Activated B cell treated with CpG ODN at 0.5 μM for 24 hours (primary cell): Measurements from ENCODE around the gene TMEM218. TPM values are rescaled to one million over a fixed set of nuclear protein-coding genes. Genes with fewer than 3 reads are reported as not detected.

Experiments used
- ATAC-seq: fragments of 200-7000 bp; cut with Tn5 transposase; one replicate; pipeline ENCODE4 v1.10.0; 2021; ENCODE audit warnings: low read depth, mild to moderate bottlenecking, moderate library complexity
- CTCF ChIA-PET: fragments of 350-600 bp; sonication (Branson Sonifier 250); formaldehyde crosslinking; loops from one replicate; lab custom pipeline; 2021; ENCODE audit warnings: antibody characterized with exemption; lab: Charles Lee
- POLR2A ChIA-PET: fragments of 350-600 bp; sonication (Branson Sonifier 250); formaldehyde crosslinking; loops from one replicate; lab custom pipeline; 2021; ENCODE audit warnings: antibody characterized with exemption; lab: Charles Lee
- DNase-seq: peaks from one replicate; pipeline ENCODE4 v3.0.0; 2022
- H3K27ac Mint-ChIP-seq: one replicate; pipeline ENCODE4 v1.8.0; 2020; ENCODE audit warnings: mixed read lengths
- H3K27me3 Mint-ChIP-seq: one replicate; pipeline ENCODE4 v1.8.0; 2021; ENCODE audit warnings: mixed read lengths
- H3K36me3 Mint-ChIP-seq: one replicate; pipeline ENCODE4 v1.8.0; 2021; ENCODE audit warnings: low read depth, mixed read lengths
- H3K4me1 Mint-ChIP-seq: one replicate; pipeline ENCODE4 v1.8.0; 2021; ENCODE audit warnings: mixed read lengths
- H3K4me3 Mint-ChIP-seq: one replicate; pipeline ENCODE4 v1.8.0; 2020; ENCODE audit warnings: mild to moderate bottlenecking, mixed read lengths
- H3K9me3 Mint-ChIP-seq: one replicate; pipeline ENCODE4 v1.8.0; 2020; ENCODE audit warnings: mixed read lengths
- intact Hi-C: fragments of 100-400 bp; cut with micrococcal nuclease; formaldehyde crosslinking; loops from one replicate; pipeline ENCODE4 v1.15.1; 2024
- total RNA-seq: library from RNA; stranded (reverse); gene quantifications from 2 replicates; pipeline ENCODE4 v1.2.3, GENCODE V29; 2022
- TF ChIP-seq, protein P1 (sequence below): fragments of 200-600 bp; IDR thresholded peaks from one replicate; pipeline ENCODE4 v1.8.0; 2022; ENCODE audit warnings: antibody characterized with exemption, mild to moderate bottlenecking

TMEM218 gene
- total RNA-seq, 1 donor from 2014 or later: 18.8 TPM

DNA sequence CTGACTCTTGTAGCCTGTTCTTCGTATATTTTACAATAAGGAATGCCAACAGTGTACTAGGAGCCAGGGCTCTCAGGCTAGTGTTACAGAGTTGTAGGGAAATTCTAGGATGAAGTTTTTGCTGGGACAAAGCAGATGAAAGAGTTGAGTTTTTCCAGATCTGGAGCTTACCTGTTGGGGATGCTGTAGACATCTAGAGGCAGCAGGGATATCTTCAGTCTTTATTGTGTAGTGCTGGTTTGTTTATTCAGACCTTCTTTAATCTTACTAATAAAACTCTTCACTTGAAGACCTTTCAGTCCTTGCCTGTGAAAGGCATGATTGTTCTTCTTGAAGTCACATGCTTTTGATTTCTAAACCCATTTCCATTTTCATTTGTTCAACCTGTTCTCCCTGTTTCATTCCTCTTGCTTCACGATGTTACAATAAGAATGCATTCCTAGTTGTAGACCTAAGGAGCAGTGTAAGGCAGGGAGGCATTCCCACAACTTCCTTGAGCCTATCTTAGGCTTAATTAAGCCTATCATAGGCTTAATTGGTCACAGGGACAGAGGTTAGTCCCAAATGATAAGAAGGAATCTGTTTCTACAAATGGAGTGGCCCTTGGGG lies 56.2 kb downstream of the TMEM218 start:
- TF ChIP-seq, protein P1, sequence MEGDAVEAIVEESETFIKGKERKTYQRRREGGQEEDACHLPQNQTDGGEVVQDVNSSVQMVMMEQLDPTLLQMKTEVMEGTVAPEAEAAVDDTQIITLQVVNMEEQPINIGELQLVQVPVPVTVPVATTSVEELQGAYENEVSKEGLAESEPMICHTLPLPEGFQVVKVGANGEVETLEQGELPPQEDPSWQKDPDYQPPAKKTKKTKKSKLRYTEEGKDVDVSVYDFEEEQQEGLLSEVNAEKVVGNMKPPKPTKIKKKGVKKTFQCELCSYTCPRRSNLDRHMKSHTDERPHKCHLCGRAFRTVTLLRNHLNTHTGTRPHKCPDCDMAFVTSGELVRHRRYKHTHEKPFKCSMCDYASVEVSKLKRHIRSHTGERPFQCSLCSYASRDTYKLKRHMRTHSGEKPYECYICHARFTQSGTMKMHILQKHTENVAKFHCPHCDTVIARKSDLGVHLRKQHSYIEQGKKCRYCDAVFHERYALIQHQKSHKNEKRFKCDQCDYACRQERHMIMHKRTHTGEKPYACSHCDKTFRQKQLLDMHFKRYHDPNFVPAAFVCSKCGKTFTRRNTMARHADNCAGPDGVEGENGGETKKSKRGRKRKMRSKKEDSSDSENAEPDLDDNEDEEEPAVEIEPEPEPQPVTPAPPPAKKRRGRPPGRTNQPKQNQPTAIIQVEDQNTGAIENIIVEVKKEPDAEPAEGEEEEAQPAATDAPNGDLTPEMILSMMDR: no peak
- CTCF ChIA-PET: no interaction called here
- intact Hi-C loops: no loop called here
- POLR2A ChIA-PET: no interaction called here
- Mint-ChIP-seq H3K36me3 (no peaks in the 10 kb centered on the region), H3K27ac (no peak overlapping the region), H3K27me3 (no peaks in the 10 kb centered on the region), H3K4me1 (no peaks in the 10 kb centered on the region), H3K9me3 (no peaks in the 10 kb centered on the region), H3K4me3 (no peak overlapping the region)
- ATAC-seq (no peak), DNase-seq (no peak)

DNA sequence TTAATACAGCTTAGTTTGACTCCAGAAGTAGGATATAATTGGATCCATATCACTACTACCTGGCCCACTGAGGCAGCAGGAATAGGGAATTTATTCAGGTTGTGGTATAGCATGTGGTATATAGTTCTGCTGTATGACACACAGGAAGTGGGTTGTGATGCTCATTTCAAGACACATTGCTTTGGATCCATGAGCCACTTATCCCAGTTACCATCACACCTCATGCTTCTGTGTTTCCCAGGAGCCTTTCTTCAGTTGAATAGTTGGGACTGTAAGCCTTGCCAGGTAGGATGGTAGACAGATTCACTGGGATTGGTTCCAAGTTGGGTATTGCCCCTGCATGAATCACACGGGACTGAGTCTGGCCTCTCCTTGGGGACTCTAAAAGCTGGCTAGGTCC lies 58.3 kb downstream of the TMEM218 start:
- TF ChIP-seq, protein P1: no peak
- Mint-ChIP-seq H3K27me3 (no peaks in the 10 kb centered on the region), H3K4me1 (no peaks in the 10 kb centered on the region), H3K27ac (no peak overlapping the region), H3K4me3 (no peak overlapping the region), H3K9me3 (no peaks in the 10 kb centered on the region), H3K36me3 (no peaks in the 10 kb centered on the region)
- intact Hi-C loops: no loop called here
- DNase-seq (no peak), ATAC-seq (no peak)
- POLR2A ChIA-PET: no interaction called here
- CTCF ChIA-PET: no interaction called here

DNA sequence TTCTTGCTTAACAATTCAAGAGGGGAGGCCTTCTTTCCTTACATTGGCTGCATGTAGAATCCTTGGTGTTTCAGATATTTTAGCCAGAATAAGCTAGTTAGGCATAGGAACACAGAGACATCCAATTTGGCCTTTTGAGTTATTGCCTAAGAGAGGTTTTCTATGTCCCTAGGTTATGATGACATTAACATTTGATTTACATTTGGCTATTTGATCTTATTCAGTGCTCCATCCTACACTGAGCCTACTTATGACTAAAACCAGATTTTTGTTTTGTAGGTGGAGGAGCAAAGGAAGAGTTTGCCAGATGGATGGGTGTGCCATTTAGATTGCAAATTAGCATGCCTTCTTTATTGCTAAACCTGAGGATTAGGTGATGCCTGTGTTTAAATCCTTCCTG lies 59.4 kb downstream of the TMEM218 start:
- Mint-ChIP-seq H3K36me3 (no peaks in the 10 kb centered on the region), H3K4me1 (no peaks in the 10 kb centered on the region), H3K4me3 (no peak overlapping the region), H3K9me3 (no peaks in the 10 kb centered on the region), H3K27me3 (no peaks in the 10 kb centered on the region), H3K27ac (no peak overlapping the region)
- TF ChIP-seq, protein P1: no peak
- intact Hi-C loops: no loop called here
- CTCF ChIA-PET: no interaction called here
- DNase-seq: no peak
- POLR2A ChIA-PET: no interaction called here
- no peak for ATAC-seq

DNA sequence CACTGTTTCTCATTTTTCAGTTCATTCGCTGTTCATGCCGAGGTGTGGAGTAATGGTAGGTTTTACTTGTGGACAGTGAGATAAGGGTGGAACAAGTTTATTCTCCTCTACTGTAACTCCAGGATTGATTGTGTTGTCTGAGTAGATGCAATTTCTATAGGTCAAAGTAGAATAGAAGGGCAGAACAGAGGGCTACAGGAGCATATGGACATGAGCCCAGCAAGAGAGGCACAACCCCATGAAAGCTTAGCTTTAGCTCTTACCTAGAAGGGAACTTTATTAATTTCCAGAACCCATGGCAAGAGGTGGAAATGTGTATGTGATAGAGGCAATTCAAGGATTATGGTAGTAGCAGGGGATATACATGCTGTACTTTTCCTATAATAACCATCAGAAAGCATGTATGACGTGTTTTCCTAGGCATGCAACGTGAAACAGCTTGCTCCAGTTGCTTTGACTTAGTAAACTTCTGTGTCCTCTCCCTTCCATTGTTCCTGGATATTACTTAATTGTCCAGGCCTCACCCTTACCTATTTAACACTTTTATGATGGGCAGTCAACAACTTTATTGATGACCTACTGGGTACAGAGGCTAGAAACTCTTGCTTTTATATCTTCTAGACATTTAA lies 62.1 kb downstream of the TMEM218 start:
- Mint-ChIP-seq H3K9me3 (peaks cover 5% of the 10 kb centered on the region), H3K4me3 (no peak overlapping the region), H3K27me3 (no peaks in the 10 kb centered on the region), H3K4me1 (no peaks in the 10 kb centered on the region), H3K27ac (no peak overlapping the region), H3K36me3 (no peaks in the 10 kb centered on the region)
- POLR2A ChIA-PET: no interaction called here
- intact Hi-C loops: no loop called here
- CTCF ChIA-PET: no interaction called here
- ATAC-seq (no peak), DNase-seq (no peak)
- TF ChIP-seq, protein P1: no peak

Other genes starting within 250 kb of the TMEM218 start
- 1.0 and 1.5 TPM in 2 replicates for gene ROBO3, start 246.2 kb downstream of the TMEM218 start, total RNA-seq
- not detected in 2 replicates for gene ROBO4, start 213.8 kb downstream of the TMEM218 start, total RNA-seq
- not detected in 2 replicates for gene HEPN1, start 192.4 kb downstream of the TMEM218 start, total RNA-seq
- gene HEPACAM, start 175.6 kb downstream of the TMEM218 start, total RNA-seq: not detected in 2 replicates
- gene CCDC15, start 157.4 kb downstream of the TMEM218 start, total RNA-seq: 0.51 and 0.71 TPM in 2 replicates
- gene SLC37A2, start 48.3 kb downstream of the TMEM218 start, total RNA-seq: 21.3 and 27.5 TPM in 2 replicates
- gene PKNOX2, start 53.1 kb upstream of the TMEM218 start, total RNA-seq: not detected in 2 replicates